ENCODE results near the gene PRKG1.

Gene PRKG1

DNA sequence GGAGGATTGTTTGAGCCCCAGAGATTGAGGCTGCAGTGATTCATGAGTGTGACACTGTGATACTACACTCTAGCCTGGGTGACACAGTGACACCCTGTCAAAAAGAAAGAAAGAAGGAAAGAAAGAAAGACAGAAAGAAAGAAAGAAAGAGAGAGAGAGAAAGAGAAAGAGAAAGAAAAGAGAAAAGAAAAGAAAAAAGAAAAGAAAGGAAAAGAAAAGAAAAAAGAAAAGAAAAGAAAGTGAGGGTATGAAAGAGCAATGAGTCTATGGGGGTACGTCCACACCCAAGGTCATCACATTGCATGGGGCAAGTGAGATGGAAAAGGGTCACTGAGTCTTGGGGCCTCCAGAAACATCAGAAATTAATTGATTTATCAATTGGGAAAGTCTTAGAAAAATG, 760.3 kb downstream of the PRKG1 start:
- ChIA-PET POLR2A (ENCODE audit: low non-redundant PET) (no interaction called here), CTCF (no interaction called here)
- no peak overlapping the region for H3K27ac ChIP-seq
- no peak for DNase-seq (ENCODE audit: low spot score)
- TF ChIP-seq, protein P1, sequence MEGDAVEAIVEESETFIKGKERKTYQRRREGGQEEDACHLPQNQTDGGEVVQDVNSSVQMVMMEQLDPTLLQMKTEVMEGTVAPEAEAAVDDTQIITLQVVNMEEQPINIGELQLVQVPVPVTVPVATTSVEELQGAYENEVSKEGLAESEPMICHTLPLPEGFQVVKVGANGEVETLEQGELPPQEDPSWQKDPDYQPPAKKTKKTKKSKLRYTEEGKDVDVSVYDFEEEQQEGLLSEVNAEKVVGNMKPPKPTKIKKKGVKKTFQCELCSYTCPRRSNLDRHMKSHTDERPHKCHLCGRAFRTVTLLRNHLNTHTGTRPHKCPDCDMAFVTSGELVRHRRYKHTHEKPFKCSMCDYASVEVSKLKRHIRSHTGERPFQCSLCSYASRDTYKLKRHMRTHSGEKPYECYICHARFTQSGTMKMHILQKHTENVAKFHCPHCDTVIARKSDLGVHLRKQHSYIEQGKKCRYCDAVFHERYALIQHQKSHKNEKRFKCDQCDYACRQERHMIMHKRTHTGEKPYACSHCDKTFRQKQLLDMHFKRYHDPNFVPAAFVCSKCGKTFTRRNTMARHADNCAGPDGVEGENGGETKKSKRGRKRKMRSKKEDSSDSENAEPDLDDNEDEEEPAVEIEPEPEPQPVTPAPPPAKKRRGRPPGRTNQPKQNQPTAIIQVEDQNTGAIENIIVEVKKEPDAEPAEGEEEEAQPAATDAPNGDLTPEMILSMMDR (conservative IDR thresholded peaks at IDR 0.05; ENCODE audit: low read depth): no peak

- no peak for DNase-seq (ENCODE audit: low spot score)
- TF ChIP-seq, protein P1 (conservative IDR thresholded peaks at IDR 0.05; ENCODE audit: low read depth): no peak
- no peak overlapping the region for H3K27ac ChIP-seq
- POLR2A ChIA-PET (ENCODE audit: low non-redundant PET): no interaction called here
- CTCF ChIA-PET: no interaction called here
These were observed 764.2 kb downstream of the PRKG1 start for GRCh38 chr10:51838471-51838870.

- TF ChIP-seq, protein P1 (conservative IDR thresholded peaks at IDR 0.05; ENCODE audit: low read depth): no peak
- ChIA-PET CTCF (no interaction called here), POLR2A (ENCODE audit: low non-redundant PET) (no interaction called here)
- DNase-seq (ENCODE audit: low spot score): no peak
- H3K27ac ChIP-seq: no peak overlapping the region
These were observed 769.7 kb downstream of the PRKG1 start for GRCh38 chr10:51843966-51844365.

DNA sequence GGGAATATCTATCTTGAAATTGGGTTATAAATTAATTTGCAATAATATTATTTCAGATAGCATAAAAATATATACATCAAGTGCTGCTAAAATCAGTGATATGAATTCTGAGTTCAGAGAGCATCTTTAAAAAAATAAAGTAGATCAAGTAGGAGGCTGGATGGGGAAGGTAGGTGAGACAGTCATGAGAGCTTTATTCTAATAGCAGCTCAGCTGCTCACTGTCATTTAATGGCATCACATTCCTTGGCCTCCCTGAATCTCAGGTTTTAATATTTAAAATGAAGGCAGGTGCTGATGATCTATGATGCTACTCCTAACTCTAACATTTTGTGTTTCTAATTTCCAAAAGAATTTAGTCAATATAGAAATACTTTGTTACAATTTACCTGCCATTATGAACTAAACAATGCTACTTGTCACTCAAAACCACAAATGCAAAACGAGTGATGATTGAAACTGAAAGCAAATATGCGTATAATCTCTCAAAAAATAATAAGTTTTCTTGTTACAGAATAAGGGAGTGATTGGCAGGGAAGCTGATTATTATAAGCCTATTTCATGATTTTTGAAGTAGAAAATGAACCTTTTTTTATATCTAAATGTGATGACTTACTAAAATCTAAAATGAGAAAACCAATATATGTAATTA, 772.7 kb downstream of the PRKG1 start:
- DNase-seq (ENCODE audit: low spot score): no peak
- H3K27ac ChIP-seq: no peak overlapping the region
- POLR2A ChIA-PET (ENCODE audit: low non-redundant PET): no interaction called here
- TF ChIP-seq, protein P1 (conservative IDR thresholded peaks at IDR 0.05; ENCODE audit: low read depth): no peak
- CTCF ChIA-PET: interaction anchor here (0.6 kb wide), 1 partner anchor 694 kb away, joined by 3 read pairs; no protein-coding TSS in a partner anchor

GRCh38 chr10:51852297-51852696, 778.0 kb downstream of the PRKG1 start:
- H3K27ac ChIP-seq: no peak overlapping the region
- CTCF ChIA-PET: no interaction called here
- no peak for DNase-seq (ENCODE audit: low spot score)
- TF ChIP-seq, protein P1 (conservative IDR thresholded peaks at IDR 0.05; ENCODE audit: low read depth): no peak
- POLR2A ChIA-PET (ENCODE audit: low non-redundant PET): no interaction called here

GRCh38 chr10:51857305-51857704, 783.0 kb downstream of the PRKG1 start:
- H3K27ac ChIP-seq: no peak overlapping the region
- TF ChIP-seq, protein P1 (conservative IDR thresholded peaks at IDR 0.05; ENCODE audit: low read depth): no peak
- POLR2A ChIA-PET (ENCODE audit: low non-redundant PET): no interaction called here
- no peak for DNase-seq (ENCODE audit: low spot score)
- CTCF ChIA-PET: interaction anchor here (0.6 kb wide), 1 partner anchor 63 kb away, joined by 4 read pairs; no protein-coding TSS in a partner anchor
